SKM-1 (cell line): ENCODE measurements around the gene RRM1.
A peak's percentile ranks its signal among the peaks of the same experiment; 100 is the strongest.
"Not testable (repeated sequence)": the region's sequence is repeated elsewhere in the genome, so short reads cannot be mapped to it uniquely, and the experiment has no call there.

Experiments used
- DNase-seq: peaks from one replicate; lab custom pipeline; 2025; ENCODE audit not compliant: unreplicated experiment; lab: John Stamatoyannopoulos, UW

RRM1 gene

GRCh38 chr11:4134806-4135205, 40.2 kb downstream of the RRM1 start:
- no peak for DNase-seq

- DNase-seq = no peak
These were observed 43.9 kb downstream of the RRM1 start for GRCh38 chr11:4138497-4138896.

GRCh38 chr11:4140067-4140636, 45.6 kb downstream of the RRM1 start:
- no peak for DNase-seq

- no peak for DNase-seq
These were observed 51.6 kb downstream of the RRM1 start for GRCh38 chr11:4146070-4146771.

GRCh38 chr11:4146772-4147098, 52.1 kb downstream of the RRM1 start:
- no peak for DNase-seq

GRCh38 chr11:4154503-4154902, 59.9 kb downstream of the RRM1 start:
- DNase-seq = no peak

GRCh38 chr11:4156571-4156970, 62.0 kb downstream of the RRM1 start:
- no peak for DNase-seq

GRCh38 chr11:4158818-4159217, 64.2 kb downstream of the RRM1 start:
- DNase-seq = not testable (repeated sequence)

GRCh38 chr11:4161305-4161704, 66.7 kb downstream of the RRM1 start:
- DNase-seq = no peak

GRCh38 chr11:4164884-4165590, 70.4 kb downstream of the RRM1 start:
- DNase-seq = no peak

GRCh38 chr11:4167292-4167691, 72.7 kb downstream of the RRM1 start:
- DNase-seq = no peak

- DNase-seq = no peak
These were observed 73.2 kb downstream of the RRM1 start for GRCh38 chr11:4167758-4168157.

- DNase-seq = not testable (repeated sequence)
These were observed 81.2 kb downstream of the RRM1 start for GRCh38 chr11:4175620-4176350.

- no peak for DNase-seq
These were observed 84.4 kb downstream of the RRM1 start for GRCh38 chr11:4178813-4179662.

- DNase-seq = no peak
These were observed 86.0 kb downstream of the RRM1 start for GRCh38 chr11:4180441-4181183.

GRCh38 chr11:4181782-4182721, 87.5 kb downstream of the RRM1 start:
- DNase-seq = peak; percentile 47

- no peak for DNase-seq
These were observed 88.9 kb downstream of the RRM1 start for GRCh38 chr11:4183410-4184057.

- no peak for DNase-seq
These were observed 89.7 kb downstream of the RRM1 start for GRCh38 chr11:4184163-4184916.
